Cardiac fibroblast (primary cell): ENCODE data around the gene TBXA2R.

ENCODE experiments used
- DNase-seq, 2 donors: peaks; one replicate each; pipeline versions ENCODE4 v3.0.0 to v3.0.0-alpha.2; 2010; ENCODE audit warnings: low read depth in 2 of 2
- H3K4me3 ChIP-seq, 2 donors: replicated peaks in 1 of 2; 1 replicate in 1 of 2; 2 replicates in 1 of 2; pipeline ENCODE4 v1.5.1; 2011; ENCODE audit warnings: low read depth in 2 of 2, low read length in 2 of 2, mild to moderate bottlenecking in 2 of 2, moderate library complexity in 1 of 2
- TF ChIP-seq, protein P1 (sequence below): IDR thresholded peaks from one replicate; pipeline ENCODE4 v1.5.1; 2011; ENCODE audit warnings: low read depth, mild to moderate bottlenecking, low read length, inconsistent platforms

The TBXA2R gene

DNA sequence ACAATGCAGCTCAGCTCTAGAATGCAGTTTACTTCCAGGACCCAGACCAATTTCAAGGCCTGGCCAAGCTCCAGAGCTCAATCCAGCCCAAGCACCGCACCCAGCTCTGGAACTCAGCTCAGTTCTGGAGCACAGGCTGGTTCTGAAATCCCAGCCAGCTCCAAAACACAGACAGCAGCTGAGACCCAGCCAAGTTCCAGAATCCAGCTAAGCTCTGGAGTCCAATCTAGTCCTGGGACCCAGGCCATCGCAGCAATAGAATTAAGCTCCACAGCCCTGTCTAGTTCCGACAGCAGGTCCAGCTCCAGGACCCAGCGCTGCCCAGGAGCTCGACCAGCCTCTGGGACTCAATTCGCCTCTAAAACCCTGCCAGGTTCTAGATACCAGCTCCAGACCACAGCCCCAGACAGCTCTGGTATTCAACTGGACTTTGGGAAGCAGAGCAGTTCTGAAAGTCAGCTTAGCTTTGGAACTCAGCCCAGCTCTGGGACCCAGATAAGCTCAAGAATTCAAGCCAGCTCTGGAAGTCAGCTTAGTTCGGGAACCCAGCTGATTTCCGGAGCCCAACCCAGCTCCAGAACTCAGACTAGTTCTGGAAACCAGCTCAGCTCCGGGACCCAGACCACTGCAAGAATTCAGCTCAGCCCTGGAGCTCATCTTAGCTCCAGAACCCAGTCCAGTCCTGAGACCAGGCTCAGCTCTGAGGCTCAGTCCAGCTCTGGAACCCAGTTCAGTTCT lies 14.6 kb downstream of the TBXA2R start:
- peak in 1 of 2 donors; percentile 50 for DNase-seq
- no peak overlapping the region for H3K4me3 ChIP-seq
- TF ChIP-seq, protein P1, sequence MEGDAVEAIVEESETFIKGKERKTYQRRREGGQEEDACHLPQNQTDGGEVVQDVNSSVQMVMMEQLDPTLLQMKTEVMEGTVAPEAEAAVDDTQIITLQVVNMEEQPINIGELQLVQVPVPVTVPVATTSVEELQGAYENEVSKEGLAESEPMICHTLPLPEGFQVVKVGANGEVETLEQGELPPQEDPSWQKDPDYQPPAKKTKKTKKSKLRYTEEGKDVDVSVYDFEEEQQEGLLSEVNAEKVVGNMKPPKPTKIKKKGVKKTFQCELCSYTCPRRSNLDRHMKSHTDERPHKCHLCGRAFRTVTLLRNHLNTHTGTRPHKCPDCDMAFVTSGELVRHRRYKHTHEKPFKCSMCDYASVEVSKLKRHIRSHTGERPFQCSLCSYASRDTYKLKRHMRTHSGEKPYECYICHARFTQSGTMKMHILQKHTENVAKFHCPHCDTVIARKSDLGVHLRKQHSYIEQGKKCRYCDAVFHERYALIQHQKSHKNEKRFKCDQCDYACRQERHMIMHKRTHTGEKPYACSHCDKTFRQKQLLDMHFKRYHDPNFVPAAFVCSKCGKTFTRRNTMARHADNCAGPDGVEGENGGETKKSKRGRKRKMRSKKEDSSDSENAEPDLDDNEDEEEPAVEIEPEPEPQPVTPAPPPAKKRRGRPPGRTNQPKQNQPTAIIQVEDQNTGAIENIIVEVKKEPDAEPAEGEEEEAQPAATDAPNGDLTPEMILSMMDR = no peak

DNA sequence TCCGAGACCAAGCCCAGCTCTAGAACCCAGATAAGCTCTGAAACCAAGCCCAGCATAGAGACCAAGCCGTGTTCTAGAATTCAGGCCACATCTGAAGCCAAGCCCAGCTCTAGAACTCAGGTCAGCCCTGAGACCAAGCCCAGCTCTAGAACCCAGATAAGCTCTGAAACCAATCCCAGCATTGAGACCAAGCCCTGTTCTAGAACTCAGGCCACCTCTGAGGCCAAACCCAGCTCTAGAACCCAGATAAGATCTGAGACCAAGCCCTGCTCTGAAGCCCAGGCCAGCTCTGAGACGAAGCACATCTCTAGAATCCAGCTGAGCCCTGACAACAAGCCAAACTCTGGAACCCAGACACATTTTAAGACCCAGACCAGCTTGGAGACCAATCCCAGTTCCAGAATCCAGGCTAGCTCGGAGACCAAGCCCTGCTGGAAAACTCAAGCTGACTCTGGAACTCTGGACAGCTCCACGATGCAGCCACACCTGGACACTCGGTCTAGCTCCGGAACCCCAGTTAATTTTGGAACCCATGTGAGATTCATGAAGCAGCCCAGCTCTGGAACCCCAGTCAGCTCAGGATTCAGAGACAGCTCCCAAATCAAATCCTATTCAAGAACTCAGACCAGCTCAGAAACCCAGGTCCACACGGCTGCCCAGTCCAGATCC lies 15.6 kb downstream of the TBXA2R start:
- DNase-seq = no peak
- TF ChIP-seq, protein P1 = no peak
- no peak overlapping the region for H3K4me3 ChIP-seq

DNA sequence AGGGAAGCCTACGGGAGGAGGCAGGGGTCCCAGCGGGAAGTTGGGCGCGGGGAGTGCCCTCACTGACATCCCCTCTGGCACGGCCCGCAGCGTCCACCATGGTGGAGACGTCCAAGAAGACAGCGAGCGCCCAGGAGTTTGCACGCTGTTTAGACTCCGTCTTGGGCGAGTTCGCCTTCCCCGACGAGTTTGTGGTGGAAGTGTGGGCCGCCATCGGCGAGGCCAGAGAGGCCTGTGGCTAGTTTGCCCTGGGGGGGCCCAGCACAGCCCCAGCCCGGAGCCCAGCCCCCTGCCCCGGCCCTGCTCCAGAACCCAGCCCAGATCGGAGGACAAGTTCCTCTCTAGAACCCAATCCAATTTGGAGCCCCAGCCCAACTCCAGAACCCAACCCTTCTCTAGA lies 16.7 kb downstream of the TBXA2R start:
- H3K4me3 ChIP-seq = no peak overlapping the region
- TF ChIP-seq, protein P1 = no peak

DNA sequence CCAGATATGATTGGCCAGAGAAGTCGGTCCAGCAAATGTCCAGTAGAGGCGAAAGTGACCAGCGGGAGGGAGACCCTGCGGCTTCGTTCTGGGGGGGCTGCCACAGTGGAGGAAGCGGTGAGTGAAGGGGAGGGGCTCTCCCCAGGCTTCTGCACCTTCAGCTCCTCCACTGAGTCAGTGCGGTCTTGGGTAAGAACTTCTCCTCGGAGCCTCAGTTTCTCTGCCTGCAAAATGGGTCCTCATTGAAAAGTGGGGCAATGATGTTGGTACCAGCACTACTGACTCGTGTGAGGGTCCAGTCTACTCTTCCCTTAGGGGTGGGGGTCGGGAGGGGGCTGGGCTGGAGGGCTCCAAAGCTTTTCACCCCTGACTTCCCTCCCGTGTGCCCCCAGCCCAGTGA lies 17.2 kb downstream of the TBXA2R start:
- DNase-seq = no peak
- TF ChIP-seq, protein P1 = no peak
- H3K4me3 ChIP-seq = no peak overlapping the region

More for the DNA sequence above, 16.7 kb downstream of the TBXA2R start:
- DNase-seq = no peak

DNA sequence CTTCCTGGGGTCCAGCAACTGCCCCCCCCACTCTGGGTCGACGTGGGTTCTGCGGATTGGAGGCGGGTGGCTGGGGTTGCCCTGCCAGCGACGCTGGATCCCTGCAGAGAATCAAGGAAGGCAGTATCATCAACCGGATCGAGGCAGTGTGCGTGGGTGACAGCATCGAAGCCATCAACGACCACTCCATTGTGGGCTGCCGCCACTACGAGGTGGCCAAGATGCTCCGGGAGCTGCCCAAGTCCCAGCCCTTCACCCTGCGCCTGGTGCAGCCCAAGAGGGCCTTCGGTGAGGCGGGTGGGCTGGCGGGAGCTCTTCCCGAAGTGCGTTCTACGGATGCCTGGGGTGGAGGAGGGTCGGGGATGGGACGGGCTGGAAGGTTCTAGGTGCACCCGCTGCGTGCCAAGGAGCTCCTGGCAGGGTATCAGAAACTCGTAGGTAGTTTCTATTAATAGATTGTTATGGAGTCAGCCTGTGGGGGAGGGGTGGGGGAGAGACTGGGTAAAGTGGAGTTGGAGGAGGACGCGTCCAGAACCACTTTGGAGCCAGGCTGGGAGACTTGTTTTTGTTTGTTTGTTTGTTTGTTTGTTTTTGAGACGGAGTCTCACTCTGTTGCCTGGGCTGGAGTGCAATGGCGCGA lies 19.8 kb downstream of the TBXA2R start:
- no peak for DNase-seq
- TF ChIP-seq, protein P1 = no peak
- H3K4me3 ChIP-seq = no peak overlapping the region

DNA sequence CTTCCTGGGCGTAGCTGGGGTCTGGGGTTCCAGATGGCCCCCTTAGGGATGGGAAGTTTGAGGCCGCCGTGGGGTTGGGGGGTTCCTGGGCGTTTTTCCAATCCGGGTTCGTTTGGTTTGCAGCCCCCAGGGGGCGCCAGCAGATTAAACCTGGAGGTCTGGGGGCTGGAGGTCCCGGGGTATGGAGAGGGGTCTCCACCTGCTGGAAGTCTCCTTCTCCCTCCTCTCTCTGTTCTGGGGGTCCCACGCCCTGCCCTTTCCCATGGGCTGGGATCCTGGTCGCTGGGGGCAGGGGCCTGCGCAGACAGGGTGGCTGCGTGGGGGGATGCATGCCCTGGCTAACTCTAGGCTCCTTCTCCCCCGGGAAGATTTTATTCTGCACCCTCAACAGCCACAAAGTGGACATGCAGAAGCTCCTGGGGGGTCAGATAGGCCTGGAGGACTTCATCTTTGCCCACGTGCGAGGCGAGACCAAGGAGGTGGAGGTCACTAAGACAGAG lies 20.5 kb downstream of the TBXA2R start:
- no peak for DNase-seq
- TF ChIP-seq, protein P1 = peak; percentile 49
- H3K4me3 ChIP-seq = peak overlapping the region in 1 of 2 donors; percentile 5
